GM21717 (cell line): ENCODE results near the gene DYNLRB2.

Source experiments
- ATAC-seq: cut with Tn5 transposase; IDR thresholded peaks from one replicate; pipeline ENCODE4 v1.9.1; 2021; ENCODE audit warnings: mild to moderate bottlenecking, moderate library complexity; ENCODE audit not compliant: unreplicated experiment

Gene DYNLRB2

GRCh38 chr16:80540516-80541305 is at the start of gene DYNLRB2:
DYNLRB2 (plus strand) TSS chr16:80540993; CDS start chr16:80541077, 84 bp downstream.
- peak; percentile 93 for ATAC-seq

GRCh38 chr16:80500116-80500859 is 40.5 kb upstream of the DYNLRB2 start:
- no peak for ATAC-seq

GRCh38 chr16:80500961-80501525 is 39.8 kb upstream of the DYNLRB2 start:
- no peak for ATAC-seq

- no peak for ATAC-seq
These were observed 37.7 kb upstream of the DYNLRB2 start for GRCh38 chr16:80503107-80503506.

GRCh38 chr16:80507538-80507937 is 33.3 kb upstream of the DYNLRB2 start:
- ATAC-seq: no peak

GRCh38 chr16:80509872-80510271 is 30.9 kb upstream of the DYNLRB2 start:
- no peak for ATAC-seq

- ATAC-seq: no peak
These were observed 28.8 kb upstream of the DYNLRB2 start for GRCh38 chr16:80511824-80512592.

- no peak for ATAC-seq
These were observed 28.3 kb upstream of the DYNLRB2 start for GRCh38 chr16:80512593-80512853.

GRCh38 chr16:80515374-80515773 is 25.4 kb upstream of the DYNLRB2 start:
- no peak for ATAC-seq

GRCh38 chr16:80517846-80518245 is 22.9 kb upstream of the DYNLRB2 start:
- ATAC-seq: no peak

GRCh38 chr16:80518436-80518835 is 22.4 kb upstream of the DYNLRB2 start:
- no peak for ATAC-seq

GRCh38 chr16:80519189-80519588 is 21.6 kb upstream of the DYNLRB2 start:
- no peak for ATAC-seq

GRCh38 chr16:80525420-80525819 is 15.4 kb upstream of the DYNLRB2 start:
- no peak for ATAC-seq

GRCh38 chr16:80526418-80527061 is 14.3 kb upstream of the DYNLRB2 start:
- peak; percentile 63 for ATAC-seq

- peak; percentile 76 for ATAC-seq
These were observed 13.5 kb upstream of the DYNLRB2 start for GRCh38 chr16:80527297-80527696.

GRCh38 chr16:80530479-80530878 is 10.3 kb upstream of the DYNLRB2 start:
- ATAC-seq: no peak

GRCh38 chr16:80536238-80536637 is 4.6 kb upstream of the DYNLRB2 start:
- no peak for ATAC-seq

GRCh38 chr16:80541306-80541694 is 507 bp downstream of the DYNLRB2 start:
- ATAC-seq: no peak

- no peak for ATAC-seq
These were observed 2.4 kb downstream of the DYNLRB2 start for GRCh38 chr16:80543162-80543561.

GRCh38 chr16:80544326-80544725 is 3.5 kb downstream of the DYNLRB2 start:
- no peak for ATAC-seq

- ATAC-seq: no peak
These were observed 5.5 kb downstream of the DYNLRB2 start for GRCh38 chr16:80546249-80546648.
